ENCODE data around the gene CGNL1.

Gene CGNL1

GRCh38 chr15:57552678-57553334 lies 176.5 kb downstream of the CGNL1 start:
- DNase-seq: no peak

GRCh38 chr15:57553526-57553925 lies 177.2 kb downstream of the CGNL1 start:
- no peak for DNase-seq

- no peak for DNase-seq
Observed at GRCh38 chr15:57554063-57554811, 177.9 kb downstream of the CGNL1 start.

DNA sequence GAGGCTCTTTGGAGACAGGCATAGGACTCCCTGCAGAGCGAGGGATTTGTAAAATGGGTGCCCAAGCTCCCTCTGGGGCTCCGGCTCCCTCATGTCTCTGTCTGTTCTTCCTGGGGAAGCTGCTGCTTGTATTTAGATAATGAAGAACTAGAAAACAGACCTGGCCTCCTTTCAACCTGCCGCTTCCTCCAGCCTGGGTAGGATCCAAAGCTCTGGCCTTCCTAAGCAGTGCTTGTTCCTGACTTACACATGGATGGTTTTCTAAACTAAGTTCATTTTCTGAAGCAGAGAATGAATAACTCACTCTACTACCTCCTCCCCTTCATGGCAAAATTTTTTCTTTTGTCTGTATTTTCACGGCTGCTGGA lies 178.5 kb downstream of the CGNL1 start:
- no peak for DNase-seq

- DNase-seq: no peak
Observed at GRCh38 chr15:57555270-57555669, 179.0 kb downstream of the CGNL1 start.

DNA sequence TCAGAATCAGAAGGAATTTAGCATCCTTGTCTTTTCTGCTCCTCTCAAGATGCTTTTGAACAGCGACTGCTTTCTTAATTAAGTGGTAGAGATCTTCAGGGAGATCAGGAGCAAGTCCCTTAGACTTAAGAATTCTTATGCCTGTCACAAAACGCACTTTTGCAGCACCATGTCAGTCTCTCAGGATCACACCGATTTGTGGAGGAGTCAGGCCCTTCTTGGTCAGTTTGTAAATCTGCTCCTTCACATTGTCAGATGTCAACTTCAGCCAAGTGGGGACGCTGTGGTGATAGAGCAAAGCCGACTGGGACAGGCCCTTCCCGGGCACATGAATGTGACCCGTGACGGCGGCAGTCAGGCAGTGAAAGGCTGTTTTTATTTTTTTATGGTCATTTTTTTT lies 179.7 kb downstream of the CGNL1 start:
- DNase-seq: no peak

DNA sequence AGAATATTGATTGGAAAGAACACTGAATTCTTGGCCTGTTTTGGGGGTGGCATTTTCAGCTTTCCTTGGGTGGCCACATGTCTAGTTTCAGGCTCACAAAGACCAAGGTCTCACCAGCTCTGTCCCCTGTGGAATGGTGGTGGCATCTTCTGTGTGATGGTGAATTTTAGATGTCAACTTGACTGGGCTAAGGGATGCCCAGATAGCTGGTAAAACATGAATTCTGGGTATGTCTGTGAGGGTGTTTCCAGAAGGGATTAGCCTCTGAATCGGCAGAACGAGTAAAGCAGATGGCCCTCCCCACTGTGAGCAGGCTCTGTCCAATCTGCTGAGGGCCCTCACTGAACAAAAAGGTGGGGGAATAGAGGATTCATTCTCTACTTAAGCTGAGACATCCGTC lies 181.0 kb downstream of the CGNL1 start:
- DNase-seq: no peak

GRCh38 chr15:57557810-57558209 lies 181.5 kb downstream of the CGNL1 start:
- DNase-seq: no peak

DNA sequence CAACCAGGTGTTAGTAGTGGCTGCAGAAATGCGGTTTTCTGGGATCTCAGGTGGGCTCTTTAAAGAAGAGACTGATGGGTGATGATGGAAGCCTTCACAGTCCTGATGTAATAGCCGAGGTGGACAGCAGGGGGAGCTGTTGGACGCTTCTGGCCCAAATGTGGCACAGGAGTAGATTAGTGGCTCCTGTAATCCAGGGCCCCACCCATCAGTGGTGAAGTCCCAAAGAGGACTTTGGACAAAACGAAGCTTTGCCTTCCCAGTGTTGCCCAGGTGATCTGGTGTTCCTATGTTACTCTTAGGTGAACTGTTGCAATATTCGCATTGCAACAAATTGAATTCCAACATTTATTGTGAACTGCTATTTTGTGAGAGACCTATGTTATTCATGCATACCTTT lies 183.6 kb downstream of the CGNL1 start:
- peak; percentile 76 for DNase-seq

GRCh38 chr15:57561041-57561711 lies 184.9 kb downstream of the CGNL1 start:
- DNase-seq: peak; percentile 58

DNA sequence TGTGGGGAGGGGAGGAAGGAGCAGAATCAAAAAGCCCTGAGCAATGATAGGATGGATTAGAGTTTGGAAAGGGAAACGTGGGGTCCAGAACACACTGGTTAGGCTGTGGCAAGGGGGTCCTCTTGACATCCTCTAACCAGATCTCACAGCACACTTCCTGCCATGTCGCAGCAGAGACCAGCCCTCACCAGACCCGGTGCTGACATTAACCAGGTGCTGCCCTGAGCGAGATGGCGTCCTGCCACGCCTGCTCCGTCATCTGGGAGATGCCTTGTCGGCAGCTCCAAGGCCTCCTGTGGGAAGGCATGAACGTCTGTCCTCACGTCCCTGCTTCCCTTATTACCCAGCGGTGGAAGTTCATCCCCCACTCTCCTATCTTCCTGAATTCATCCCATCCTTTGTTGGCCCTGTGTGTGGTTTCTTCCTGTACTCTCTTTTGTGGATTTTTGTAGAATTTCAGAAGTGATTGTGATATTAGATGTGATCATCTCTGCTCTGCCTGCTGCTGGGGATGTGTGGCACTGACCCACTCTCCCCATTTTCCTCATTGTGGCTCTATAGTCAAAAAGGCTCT lies 186.0 kb downstream of the CGNL1 start:
- DNase-seq: no peak

DNA sequence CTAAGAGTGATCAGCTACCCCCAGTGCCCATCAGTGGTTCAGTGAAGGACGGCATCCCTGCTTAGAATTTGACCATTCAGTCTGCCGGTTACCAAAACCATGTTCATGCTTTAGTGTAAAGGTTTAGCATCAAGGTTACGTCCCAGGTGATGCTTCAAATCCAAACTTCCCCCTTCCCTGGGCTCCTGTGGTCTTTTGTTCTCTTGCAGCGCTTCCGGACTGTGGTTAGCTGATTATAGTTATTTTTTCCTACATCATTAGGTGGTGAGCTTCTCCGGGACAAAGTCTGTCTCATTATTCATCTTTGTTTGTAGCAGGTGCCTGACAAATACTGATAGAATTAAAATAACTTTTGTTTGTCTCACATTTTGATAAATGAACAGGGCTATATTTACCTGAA lies 187.1 kb downstream of the CGNL1 start:
- no peak for DNase-seq

GRCh38 chr15:57565311-57565710 lies 189.0 kb downstream of the CGNL1 start:
- DNase-seq: peak; percentile 25

DNA sequence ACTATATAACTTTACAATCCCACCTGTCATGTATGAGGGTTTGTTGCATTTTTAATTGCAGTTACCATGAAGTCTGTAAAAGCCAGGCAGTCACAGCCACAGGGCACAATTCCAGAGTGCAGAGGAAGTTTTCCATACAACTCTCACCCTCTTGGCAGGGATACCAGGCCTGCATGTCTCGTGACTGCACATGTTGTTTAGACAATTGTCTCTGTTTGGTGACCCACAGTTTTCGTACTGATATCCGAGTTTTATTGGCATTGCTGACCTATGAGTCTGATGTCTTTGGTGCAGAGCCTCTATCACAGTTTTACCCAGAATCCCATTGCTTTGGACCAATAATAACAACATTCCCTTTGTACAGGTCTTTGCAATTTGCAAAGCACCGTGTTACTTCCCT lies 190.5 kb downstream of the CGNL1 start:
- no peak for DNase-seq

DNA sequence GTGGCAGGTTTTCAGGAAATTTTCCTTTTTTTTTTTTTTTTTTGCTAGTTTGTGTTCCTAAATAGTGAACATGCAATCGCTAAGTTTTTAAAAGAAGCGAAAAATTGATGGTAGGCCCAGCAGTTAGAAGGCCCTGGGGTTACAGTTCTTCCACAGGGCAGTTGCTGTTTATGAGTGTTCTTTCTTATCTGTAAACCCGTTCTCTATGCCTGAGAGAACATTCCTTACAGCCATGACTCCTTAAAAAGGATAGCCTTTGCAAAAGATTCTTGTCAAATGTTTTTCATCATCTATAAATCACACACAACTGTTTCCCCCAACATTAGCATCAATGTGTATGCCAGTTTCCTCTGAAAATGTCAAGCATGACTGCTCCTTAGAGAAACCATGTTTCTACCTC lies 191.6 kb downstream of the CGNL1 start:
- DNase-seq: no peak

- no peak for DNase-seq
Observed at GRCh38 chr15:57568299-57568698, 192.0 kb downstream of the CGNL1 start.

DNA sequence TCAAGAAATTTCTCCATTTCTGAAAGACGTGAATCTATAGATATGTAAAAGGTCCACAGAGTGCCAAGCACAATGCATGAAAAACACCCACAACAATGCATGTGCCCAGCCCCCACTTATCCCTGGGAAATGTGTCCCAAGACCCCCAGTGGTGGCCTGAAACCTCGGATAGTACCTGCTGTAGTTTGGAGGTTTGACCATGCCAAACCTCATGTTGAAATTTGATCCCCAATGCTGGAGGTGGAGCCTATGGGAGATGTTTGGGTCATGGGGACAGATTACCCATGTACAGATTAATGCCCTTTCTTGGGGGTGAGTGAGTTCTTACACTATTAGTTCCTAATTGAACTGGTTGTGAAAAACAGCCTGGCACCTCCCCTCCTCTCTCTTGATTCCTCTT lies 194.0 kb downstream of the CGNL1 start:
- no peak for DNase-seq

GRCh38 chr15:57570994-57571393 lies 194.7 kb downstream of the CGNL1 start:
- DNase-seq: no peak

DNA sequence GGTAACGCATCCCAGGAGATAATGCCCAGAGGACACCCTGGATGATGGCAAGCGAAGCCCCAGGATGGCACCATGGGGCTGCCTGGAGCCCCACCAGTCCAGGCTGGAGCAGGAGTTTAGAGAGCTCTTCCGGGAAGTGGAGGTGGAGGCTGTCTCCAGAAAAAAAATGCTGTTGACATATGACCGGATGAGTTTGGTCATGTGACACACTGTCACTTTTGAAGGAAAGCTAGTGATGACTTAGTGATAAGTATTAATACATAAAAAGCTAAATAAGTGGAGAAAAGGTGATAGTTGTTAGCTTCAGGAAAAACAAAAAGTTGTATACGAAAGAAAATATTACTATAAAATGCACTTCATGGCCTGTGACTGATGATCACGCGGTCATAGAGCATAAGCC lies 195.4 kb downstream of the CGNL1 start:
- no peak for DNase-seq

GRCh38 chr15:57572468-57572867 lies 196.2 kb downstream of the CGNL1 start:
- DNase-seq: no peak

GRCh38 chr15:57573151-57573550 lies 196.8 kb downstream of the CGNL1 start:
- DNase-seq: no peak

GRCh38 chr15:57575363-57575762 lies 199.1 kb downstream of the CGNL1 start:
- no peak for DNase-seq

DNA sequence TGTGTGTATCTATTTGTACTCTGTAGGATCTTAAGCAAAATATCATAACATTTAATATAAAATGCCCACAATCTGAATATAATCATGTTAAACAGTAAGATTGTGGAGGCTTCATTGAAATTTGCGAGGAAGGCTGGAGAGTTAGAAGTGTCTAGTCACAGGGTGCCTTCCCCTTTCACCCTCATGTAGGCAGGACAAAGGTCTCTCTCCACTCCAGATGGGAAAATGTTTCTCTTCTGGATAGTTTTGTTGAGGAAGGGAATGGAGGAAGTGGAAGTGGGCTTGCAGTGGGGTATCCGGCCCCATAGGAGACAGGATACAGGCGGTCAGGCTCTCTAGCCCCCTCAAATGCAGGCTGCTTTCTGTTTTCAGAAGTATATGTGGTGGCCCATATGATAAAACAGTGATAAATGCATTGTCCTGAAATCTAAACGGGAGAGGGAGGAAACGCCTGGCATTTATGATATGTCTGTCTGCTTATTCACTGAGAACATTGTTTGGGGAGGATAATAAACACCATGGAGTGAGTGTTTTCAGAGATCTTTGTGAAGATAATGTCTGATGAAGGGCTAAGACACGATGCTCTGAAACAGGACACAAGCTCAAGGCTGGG lies 202.1 kb downstream of the CGNL1 start:
- DNase-seq: no peak

DNA sequence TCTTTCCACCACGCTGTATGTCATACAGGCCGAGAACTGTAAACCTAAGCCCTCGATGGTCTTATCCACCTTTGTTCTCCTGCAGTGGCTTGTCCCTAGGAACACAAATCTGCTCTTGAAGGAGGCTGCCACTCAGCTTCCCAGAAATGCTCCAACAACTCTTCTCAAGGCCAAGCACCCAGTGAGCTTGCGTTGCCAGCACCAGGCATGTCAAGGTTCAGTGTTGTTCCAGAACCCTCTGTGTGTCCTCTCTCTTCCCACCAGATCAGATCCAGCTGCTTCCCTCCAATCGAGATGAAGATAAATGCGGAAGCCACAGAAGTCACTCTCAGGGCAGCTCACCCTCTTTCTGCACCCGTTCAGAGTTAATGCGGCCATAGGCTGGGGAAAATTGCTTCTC lies 204.1 kb downstream of the CGNL1 start:
- no peak for DNase-seq
